Transverse colon (tissue), 4 donors: ENCODE data around the gene PRKCQ.

Experiments used
- EP300 ChIP-seq: sonication (generic); formaldehyde crosslinking; IDR thresholded peaks from one replicate; pipeline ENCODE4 v1.6.1; 2017; ENCODE audit warnings: antibody characterized with exemption, low read depth
- POLR2A ChIP-seq: fragments of 450-650 bp; IDR thresholded peaks from one replicate; pipeline ENCODE4 v1.6.1; 2016; ENCODE audit warnings: antibody characterized with exemption, mild to moderate bottlenecking, moderate library complexity
- POLR2AphosphoS5 ChIP-seq, 3 donors: sonication (generic); formaldehyde crosslinking; IDR thresholded peaks; one replicate each; pipeline ENCODE4 v1.6.1; 2016; ENCODE audit warnings: antibody characterized with exemption in 3 of 3
- TF ChIP-seq, protein P1 (sequence below), 5 experiments: fragments of 200-600 bp in 3 of 5; fragments of 450-650 bp in 2 of 5; sonication (generic) in 3 of 5; IDR thresholded peaks; 1 replicate in 2 of 5; 2 replicates in 3 of 5; pipeline ENCODE4 v1.5.1; 2016 to 2017; ENCODE audit warnings: antibody characterized with exemption in 5 of 5, inconsistent platforms in 3 of 5, mild to moderate bottlenecking in 2 of 5, moderate library complexity in 1 of 5

DNA sequence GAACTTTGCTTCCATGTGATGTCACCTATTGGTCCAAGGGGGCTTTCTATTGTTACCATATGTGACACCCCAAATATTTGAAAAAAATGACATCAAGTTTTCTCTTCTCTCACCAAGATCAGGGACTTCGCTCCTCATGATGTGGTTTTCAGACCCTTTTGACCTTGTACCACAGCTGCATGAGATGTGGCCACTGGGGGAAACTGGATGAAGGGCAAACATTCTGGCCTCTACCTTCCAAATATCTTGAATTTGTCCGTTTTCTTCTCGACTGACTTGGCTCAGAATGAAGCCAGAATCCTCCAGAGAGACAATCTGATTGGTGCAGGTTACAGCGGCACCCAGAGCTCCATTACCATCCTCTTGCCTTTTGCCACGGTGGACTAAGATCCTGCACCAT lies 122.7 kb downstream of the PRKCQ start:
- TF ChIP-seq, protein P1, sequence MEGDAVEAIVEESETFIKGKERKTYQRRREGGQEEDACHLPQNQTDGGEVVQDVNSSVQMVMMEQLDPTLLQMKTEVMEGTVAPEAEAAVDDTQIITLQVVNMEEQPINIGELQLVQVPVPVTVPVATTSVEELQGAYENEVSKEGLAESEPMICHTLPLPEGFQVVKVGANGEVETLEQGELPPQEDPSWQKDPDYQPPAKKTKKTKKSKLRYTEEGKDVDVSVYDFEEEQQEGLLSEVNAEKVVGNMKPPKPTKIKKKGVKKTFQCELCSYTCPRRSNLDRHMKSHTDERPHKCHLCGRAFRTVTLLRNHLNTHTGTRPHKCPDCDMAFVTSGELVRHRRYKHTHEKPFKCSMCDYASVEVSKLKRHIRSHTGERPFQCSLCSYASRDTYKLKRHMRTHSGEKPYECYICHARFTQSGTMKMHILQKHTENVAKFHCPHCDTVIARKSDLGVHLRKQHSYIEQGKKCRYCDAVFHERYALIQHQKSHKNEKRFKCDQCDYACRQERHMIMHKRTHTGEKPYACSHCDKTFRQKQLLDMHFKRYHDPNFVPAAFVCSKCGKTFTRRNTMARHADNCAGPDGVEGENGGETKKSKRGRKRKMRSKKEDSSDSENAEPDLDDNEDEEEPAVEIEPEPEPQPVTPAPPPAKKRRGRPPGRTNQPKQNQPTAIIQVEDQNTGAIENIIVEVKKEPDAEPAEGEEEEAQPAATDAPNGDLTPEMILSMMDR (IDR thresholded peaks at IDR 0.05) = no peak
- TF ChIP-seq POLR2AphosphoS5 (IDR thresholded peaks at IDR 0.05) = no peak
- no peak for TF ChIP-seq EP300
- no peak for TF ChIP-seq POLR2A
